GM19035 (cell line): ENCODE measurements around the gene GRIN2D.

Source experiments
- ATAC-seq: cut with Tn5 transposase; IDR thresholded peaks from one replicate; pipeline ENCODE4 v1.9.1; 2021; ENCODE audit not compliant: unreplicated experiment

Gene GRIN2D

DNA sequence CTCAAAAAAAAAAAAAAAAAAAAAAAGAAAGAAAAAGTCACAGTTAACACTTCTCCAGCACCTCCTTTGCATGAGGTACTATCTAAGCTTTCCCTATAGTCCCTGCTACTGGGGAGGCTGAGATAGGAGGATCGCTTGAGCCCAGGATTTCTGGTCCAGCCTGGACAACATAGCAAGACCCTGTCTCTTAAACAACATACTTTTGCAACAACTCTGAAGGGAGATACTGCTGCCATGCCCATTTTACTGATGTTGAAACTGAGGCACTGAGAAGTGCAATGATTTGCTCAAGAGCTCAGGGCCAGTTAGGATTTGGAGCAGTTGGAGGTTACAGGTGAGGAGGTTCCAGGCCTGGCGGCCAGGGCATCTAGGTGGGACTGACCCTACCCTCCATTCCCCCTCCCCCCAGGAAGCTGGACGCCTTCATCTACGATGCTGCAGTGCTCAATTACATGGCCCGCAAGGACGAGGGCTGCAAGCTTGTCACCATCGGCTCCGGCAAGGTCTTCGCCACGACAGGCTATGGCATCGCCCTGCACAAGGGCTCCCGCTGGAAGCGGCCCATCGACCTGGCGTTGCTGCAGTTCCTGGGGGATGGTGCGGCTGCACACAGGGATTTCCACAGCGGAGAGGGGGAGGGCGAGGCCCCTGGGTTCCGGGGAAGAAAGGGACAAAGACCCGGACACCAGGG, 48.0 kb downstream of the GRIN2D start:
- no peak for ATAC-seq

DNA sequence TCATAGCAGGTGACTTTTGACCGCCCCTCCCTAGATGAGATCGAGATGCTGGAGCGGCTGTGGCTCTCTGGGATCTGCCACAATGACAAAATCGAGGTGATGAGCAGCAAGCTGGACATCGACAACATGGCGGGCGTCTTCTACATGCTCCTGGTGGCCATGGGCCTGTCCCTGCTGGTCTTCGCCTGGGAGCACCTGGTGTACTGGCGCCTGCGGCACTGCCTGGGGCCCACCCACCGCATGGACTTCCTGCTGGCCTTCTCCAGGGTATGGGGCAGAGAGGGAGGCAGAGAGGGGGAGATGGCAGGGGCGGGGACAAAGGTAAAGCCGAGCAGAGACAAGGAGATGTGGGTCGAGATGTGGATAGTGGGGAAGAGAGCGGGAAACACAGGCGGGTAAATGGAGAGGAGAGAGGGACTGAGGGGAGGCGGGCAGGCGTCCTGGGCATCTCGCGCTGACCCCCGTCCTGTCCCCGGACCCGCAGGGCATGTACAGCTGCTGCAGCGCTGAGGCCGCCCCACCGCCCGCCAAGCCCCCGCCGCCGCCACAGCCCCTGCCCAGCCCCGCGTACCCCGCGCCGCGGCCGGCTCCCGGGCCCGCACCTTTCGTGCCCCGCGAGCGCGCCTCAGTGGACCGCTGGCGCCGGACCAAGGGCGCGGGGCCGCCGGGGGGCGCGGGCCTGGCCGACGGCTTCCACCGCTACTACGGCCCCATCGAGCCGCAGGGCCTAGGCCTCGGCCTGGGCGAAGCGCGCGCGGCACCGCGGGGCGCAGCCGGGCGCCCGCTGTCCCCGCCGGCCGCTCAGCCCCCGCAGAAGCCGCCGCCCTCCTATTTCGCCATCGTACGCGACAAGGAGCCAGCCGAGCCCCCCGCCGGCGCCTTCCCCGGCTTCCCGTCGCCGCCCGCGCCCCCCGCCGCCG, 48.9 kb downstream of the GRIN2D start:
- ATAC-seq, result no peak

DNA sequence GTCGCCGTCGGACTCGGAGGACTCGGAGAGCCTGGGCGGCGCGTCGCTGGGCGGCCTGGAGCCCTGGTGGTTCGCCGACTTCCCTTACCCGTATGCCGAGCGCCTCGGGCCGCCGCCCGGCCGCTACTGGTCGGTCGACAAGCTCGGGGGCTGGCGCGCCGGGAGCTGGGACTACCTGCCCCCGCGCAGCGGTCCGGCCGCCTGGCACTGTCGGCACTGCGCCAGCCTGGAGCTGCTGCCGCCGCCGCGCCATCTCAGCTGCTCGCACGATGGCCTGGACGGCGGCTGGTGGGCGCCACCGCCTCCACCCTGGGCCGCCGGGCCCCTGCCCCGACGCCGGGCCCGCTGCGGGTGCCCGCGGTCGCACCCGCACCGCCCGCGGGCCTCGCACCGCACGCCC, 49.8 kb downstream of the GRIN2D start:
- ATAC-seq, result no peak
